HepG2 (cell line): ENCODE data around the gene IGF2BP1. TPM values are rescaled to one million over a fixed set of nuclear protein-coding genes. Genes with fewer than 3 reads are reported as not detected.

ENCODE experiments used
- ATAD3A ChIP-seq: sonication (generic); formaldehyde crosslinking; IDR thresholded peaks from 2 replicates; pipeline ENCODE4 v1.4.0; 2020; ENCODE audit warnings: missing genetic modification reagents
- CEBPG ChIP-seq: IDR thresholded peaks from 2 replicates; pipeline ENCODE4 v1.6.1; 2016
- EED ChIP-seq: sonication (generic); formaldehyde crosslinking; IDR thresholded peaks from 2 replicates; pipeline ENCODE4 v1.5.0; 2020; ENCODE audit warnings: mild to moderate bottlenecking, missing genetic modification reagents
- FOXJ3 ChIP-seq: sonication (generic); formaldehyde crosslinking; IDR thresholded peaks from 2 replicates; pipeline ENCODE4 v1.4.0; 2020; ENCODE audit warnings: missing genetic modification reagents, mild to moderate bottlenecking, borderline replicate concordance
- HDAC2 ChIP-seq: sonication (generic); formaldehyde crosslinking; IDR thresholded peaks from 2 replicates; pipeline ENCODE4 v1.4.0; 2020; ENCODE audit warnings: missing genetic modification reagents
- HNRNPK ChIP-seq: fragments of 200-400 bp; formaldehyde crosslinking; IDR thresholded peaks from 2 replicates; pipeline ENCODE4 v1.6.1; 2018; ENCODE audit warnings: low read length, low read depth, moderate library complexity, mild to moderate bottlenecking; ENCODE audit not compliant: poor library complexity, severe bottlenecking
- JDP2 ChIP-seq: sonication (generic); formaldehyde crosslinking; IDR thresholded peaks from 2 replicates; pipeline ENCODE4 v1.8.1; 2022; ENCODE audit warnings: missing genetic modification reagents, borderline replicate concordance
- MAF1 ChIP-seq: sonication (generic); formaldehyde crosslinking; IDR thresholded peaks from 2 replicates; pipeline ENCODE4 v1.5.0; 2020; ENCODE audit warnings: missing genetic modification reagents, borderline replicate concordance
- NR2F2 ChIP-seq: IDR thresholded peaks from 2 replicates; pipeline ENCODE4 v1.6.1; 2012; ENCODE audit warnings: low read depth, inconsistent platforms, borderline replicate concordance
- SMARCC2 ChIP-seq: fragments of 450-650 bp; IDR thresholded peaks from 2 replicates; pipeline ENCODE4 v1.6.1; 2017; ENCODE audit warnings: antibody characterized with exemption, mild to moderate bottlenecking
- SMARCE1 ChIP-seq: fragments of 450-650 bp; IDR thresholded peaks from 2 replicates; pipeline ENCODE4 v1.6.1; 2017; ENCODE audit warnings: borderline replicate concordance
- ZNF20 ChIP-seq: sonication (generic); formaldehyde crosslinking; IDR thresholded peaks from 2 replicates; pipeline ENCODE4 v1.4.0; 2020; ENCODE audit warnings: mild to moderate bottlenecking, moderate library complexity, missing genetic modification reagents
- ZNF224 ChIP-seq: sonication (generic); formaldehyde crosslinking; IDR thresholded peaks from 2 replicates; pipeline ENCODE4 v1.5.0; 2020; ENCODE audit warnings: mild to moderate bottlenecking, missing genetic modification reagents
- ZNF331 ChIP-seq: sonication (generic); formaldehyde crosslinking; IDR thresholded peaks from 2 replicates; pipeline ENCODE4 v1.4.0; 2020; ENCODE audit warnings: missing genetic modification reagents
- ZNF343 ChIP-seq: sonication (generic); formaldehyde crosslinking; IDR thresholded peaks from 2 replicates; pipeline ENCODE4 v1.4.0; 2020; ENCODE audit warnings: mild to moderate bottlenecking, missing genetic modification reagents
- ZNF543 ChIP-seq: sonication (generic); formaldehyde crosslinking; IDR thresholded peaks from 2 replicates; pipeline ENCODE4 v1.4.0; 2020; ENCODE audit warnings: mild to moderate bottlenecking, missing genetic modification reagents
- ZNF605 ChIP-seq: sonication (generic); formaldehyde crosslinking; IDR thresholded peaks from 2 replicates; pipeline ENCODE4 v1.8.0; 2022; ENCODE audit warnings: mild to moderate bottlenecking, missing genetic modification reagents
- polyA plus RNA-seq, 8 experiments: library from polyadenylated mRNA; depleted of rRNA in 3 of 8; stranded (reverse) in 7 of 8; unstranded in 1 of 8; fragments of >200 nt; fragmentation: Illumina TruSeq in 4 of 8; extraction: Trizol in 4 of 8; gene quantifications; 2 replicates each; pipeline versions ENCODE4 v1.2.1 to v1.2.3, GENCODE V29; 2011 to 2016; ENCODE audit warnings: low read depth in 4 of 8, missing spikeins in 1 of 8, mixed read lengths in 1 of 8; ENCODE audit not compliant: insufficient read depth in 1 of 8
- total RNA-seq, 5 experiments: library from RNA; depleted of rRNA; stranded (reverse); fragments of >200 nt; fragmentation: Illumina TruSeq; extraction: Trizol; gene quantifications; 2 replicates each; pipeline ENCODE4 v1.2.3, GENCODE V29; 2016; ENCODE audit warnings: low read depth in 1 of 5
- TF ChIP-seq, protein P1 (sequence below): sonication (generic); formaldehyde crosslinking; IDR thresholded peaks from 2 replicates; pipeline ENCODE4 v1.4.0; 2020; ENCODE audit warnings: missing genetic modification reagents, borderline replicate concordance
- TF ChIP-seq, protein P2 (sequence below): sonication (generic); IDR thresholded peaks from 2 replicates; pipeline ENCODE4 v1.6.1; 2016; ENCODE audit warnings: low read depth, borderline replicate concordance
- TF ChIP-seq, protein P3 (sequence below): sonication (generic); formaldehyde crosslinking; IDR thresholded peaks from 2 replicates; pipeline ENCODE4 v1.8.1; 2023; ENCODE audit warnings: mild to moderate bottlenecking, inconsistent platforms, moderate library complexity, missing genetic modification reagents, borderline replicate concordance
- TF ChIP-seq, protein P4 (sequence below), 2 experiments: sonication (generic) in 1 of 2; formaldehyde crosslinking in 1 of 2; IDR thresholded peaks; 2 replicates each; pipeline versions ENCODE4 v1.5.1 to v1.6.1; 2011 to 2020; ENCODE audit warnings: borderline replicate concordance in 1 of 2, low read depth in 1 of 2, low read length in 1 of 2, mild to moderate bottlenecking in 1 of 2, missing genetic modification reagents in 1 of 2, moderate library complexity in 1 of 2

The IGF2BP1 gene
- total and polyA plus RNA-seq, 2 of the 13 experiments (the other 11 are each of a cell fraction or from before 2014, with no cell fraction given): 29.7 to 75.1 TPM

DNA sequence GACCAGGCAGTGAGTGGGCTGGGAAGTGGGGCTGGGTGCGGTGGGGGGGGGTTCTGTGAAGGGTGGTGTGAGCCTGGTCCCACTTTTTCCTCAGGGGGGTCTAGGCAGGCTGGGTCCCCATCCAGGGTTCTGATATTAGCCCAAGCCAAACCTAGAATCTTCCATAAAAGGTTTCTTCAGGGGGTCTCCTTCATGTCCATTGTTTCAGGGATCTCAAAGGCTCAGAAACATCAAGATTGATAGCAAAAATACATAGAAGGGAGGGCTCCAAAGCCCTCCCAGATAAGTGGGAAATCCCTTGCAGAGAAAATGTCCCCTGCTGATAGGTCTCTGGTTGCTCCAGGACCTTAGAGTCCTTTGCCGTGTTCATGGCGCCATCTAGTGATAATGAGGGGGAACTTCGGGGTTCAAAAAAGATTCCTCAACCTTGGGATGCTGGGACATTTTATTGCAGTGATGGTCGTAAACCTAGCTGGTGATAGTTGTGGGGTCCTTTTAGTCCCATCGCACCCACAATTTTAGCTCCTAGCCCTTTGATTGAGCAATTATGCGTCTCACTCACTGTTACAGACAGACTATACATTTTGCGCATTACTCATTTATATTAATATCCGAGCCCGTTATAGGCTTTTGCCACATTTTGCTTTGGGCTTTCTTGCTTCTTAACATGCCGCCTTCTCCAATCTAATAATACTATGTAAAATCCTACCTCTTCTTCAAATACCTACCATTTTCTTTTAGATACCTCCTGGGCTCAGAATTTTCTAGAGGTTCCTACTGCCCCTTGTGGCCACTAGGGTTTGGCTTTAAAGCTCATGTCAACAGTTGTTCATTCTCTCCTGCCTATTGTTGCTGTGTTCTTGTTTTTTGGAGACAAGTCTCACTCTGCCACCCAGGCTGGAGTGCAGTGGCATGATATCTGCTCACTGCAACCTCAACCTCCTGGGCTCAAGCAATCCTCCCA, 35.1 kb downstream of the IGF2BP1 start (continued):
- TF ChIP-seq, protein P1, sequence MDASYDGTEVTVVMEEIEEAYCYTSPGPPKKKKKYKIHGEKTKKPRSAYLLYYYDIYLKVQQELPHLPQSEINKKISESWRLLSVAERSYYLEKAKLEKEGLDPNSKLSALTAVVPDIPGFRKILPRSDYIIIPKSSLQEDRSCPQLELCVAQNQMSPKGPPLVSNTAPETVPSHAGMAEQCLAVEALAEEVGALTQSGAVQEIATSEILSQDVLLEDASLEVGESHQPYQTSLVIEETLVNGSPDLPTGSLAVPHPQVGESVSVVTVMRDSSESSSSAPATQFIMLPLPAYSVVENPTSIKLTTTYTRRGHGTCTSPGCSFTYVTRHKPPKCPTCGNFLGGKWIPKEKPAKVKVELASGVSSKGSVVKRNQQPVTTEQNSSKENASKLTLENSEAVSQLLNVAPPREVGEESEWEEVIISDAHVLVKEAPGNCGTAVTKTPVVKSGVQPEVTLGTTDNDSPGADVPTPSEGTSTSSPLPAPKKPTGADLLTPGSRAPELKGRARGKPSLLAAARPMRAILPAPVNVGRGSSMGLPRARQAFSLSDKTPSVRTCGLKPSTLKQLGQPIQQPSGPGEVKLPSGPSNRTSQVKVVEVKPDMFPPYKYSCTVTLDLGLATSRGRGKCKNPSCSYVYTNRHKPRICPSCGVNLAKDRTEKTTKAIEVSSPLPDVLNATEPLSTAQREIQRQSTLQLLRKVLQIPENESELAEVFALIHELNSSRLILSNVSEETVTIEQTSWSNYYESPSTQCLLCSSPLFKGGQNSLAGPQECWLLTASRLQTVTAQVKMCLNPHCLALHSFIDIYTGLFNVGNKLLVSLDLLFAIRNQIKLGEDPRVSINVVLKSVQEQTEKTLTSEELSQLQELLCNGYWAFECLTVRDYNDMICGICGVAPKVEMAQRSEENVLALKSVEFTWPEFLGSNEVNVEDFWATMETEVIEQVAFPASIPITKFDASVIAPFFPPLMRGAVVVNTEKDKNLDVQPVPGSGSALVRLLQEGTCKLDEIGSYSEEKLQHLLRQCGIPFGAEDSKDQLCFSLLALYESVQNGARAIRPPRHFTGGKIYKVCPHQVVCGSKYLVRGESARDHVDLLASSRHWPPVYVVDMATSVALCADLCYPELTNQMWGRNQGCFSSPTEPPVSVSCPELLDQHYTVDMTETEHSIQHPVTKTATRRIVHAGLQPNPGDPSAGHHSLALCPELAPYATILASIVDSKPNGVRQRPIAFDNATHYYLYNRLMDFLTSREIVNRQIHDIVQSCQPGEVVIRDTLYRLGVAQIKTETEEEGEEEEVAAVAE (CRISPR knock-in tag): peak; percentile 61; the same call in 1 of the 2 replicates
- TF ChIP-seq ZNF605: no peak
- TF ChIP-seq SMARCC2: no peak
- TF ChIP-seq ZNF20 (CRISPR knock-in tag): no peak
- TF ChIP-seq FOXJ3 (CRISPR knock-in tag): no peak
- TF ChIP-seq MAF1 (CRISPR knock-in tag): no peak
- TF ChIP-seq, protein P2, sequence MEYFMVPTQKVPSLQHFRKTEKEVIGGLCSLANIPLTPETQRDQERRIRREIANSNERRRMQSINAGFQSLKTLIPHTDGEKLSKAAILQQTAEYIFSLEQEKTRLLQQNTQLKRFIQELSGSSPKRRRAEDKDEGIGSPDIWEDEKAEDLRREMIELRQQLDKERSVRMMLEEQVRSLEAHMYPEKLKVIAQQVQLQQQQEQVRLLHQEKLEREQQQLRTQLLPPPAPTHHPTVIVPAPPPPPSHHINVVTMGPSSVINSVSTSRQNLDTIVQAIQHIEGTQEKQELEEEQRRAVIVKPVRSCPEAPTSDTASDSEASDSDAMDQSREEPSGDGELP: no peak
- TF ChIP-seq NR2F2: peak; percentile 25; the same call in 1 of the 2 replicates
- no peak for TF ChIP-seq HNRNPK
- TF ChIP-seq ZNF343 (CRISPR knock-in tag): no peak
- TF ChIP-seq ATAD3A: no peak
- TF ChIP-seq ZNF543: no peak
- TF ChIP-seq CEBPG (CRISPR knock-in tag): peak; percentile 51
- no peak for TF ChIP-seq EED (CRISPR knock-in tag)
- TF ChIP-seq ZNF331 (CRISPR knock-in tag): peak; percentile 47; the same call in 1 of the 2 replicates
- 0 out of 2 replicates have a peak, but pooled peaks have one; percentile 36 for TF ChIP-seq ZNF224 (CRISPR knock-in tag)
- TF ChIP-seq, protein P3, sequence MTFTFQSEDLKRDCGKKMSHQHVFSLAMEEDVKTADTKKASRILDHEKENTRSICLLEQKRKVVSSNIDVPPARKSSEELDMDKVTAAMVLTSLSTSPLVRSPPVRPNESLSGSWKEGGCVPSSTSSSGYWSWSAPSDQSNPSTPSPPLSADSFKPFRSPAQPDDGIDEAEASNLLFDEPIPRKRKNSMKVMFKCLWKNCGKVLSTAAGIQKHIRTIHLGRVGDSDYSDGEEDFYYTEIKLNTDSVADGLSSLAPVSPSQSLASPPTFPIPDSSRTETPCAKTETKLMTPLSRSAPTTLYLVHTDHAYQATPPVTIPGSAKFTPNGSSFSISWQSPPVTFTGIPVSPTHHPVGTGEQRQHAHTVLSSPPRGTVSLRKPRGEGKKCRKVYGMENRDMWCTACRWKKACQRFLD (CRISPR knock-in tag): no peak
- TF ChIP-seq, protein P4, sequence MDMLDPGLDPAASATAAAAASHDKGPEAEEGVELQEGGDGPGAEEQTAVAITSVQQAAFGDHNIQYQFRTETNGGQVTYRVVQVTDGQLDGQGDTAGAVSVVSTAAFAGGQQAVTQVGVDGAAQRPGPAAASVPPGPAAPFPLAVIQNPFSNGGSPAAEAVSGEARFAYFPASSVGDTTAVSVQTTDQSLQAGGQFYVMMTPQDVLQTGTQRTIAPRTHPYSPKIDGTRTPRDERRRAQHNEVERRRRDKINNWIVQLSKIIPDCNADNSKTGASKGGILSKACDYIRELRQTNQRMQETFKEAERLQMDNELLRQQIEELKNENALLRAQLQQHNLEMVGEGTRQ (IDR thresholded peaks at IDR 0.05; ENCODE audit: low read depth, low read length): no peak
- TF ChIP-seq, protein P4 (CRISPR knock-in tag; IDR thresholded peaks at IDR 0.05; ENCODE audit: borderline replicate concordance): no peak
- no peak for TF ChIP-seq SMARCE1
- TF ChIP-seq JDP2 (CRISPR knock-in tag): no peak
- TF ChIP-seq HDAC2 (CRISPR knock-in tag): no peak; the same call in 1 of the 2 replicates
